GM12878 (cell line): Measurements from ENCODE around the gene TBRG1. TPM values are rescaled to one million over a fixed set of nuclear protein-coding genes. Genes with fewer than 3 reads are reported as not detected.

Experiments used
- CEBPB ChIP-seq, 2 experiments: fragments of 150-350 bp in 1 of 2; IDR thresholded peaks; 2 replicates each; pipeline ENCODE4 v1.6.1; 2012 to 2014; ENCODE audit warnings: low read depth in 2 of 2, low read length in 2 of 2, borderline replicate concordance in 1 of 2, inconsistent platforms in 1 of 2
- SUPT20H ChIP-seq: IDR thresholded peaks from 2 replicates; pipeline ENCODE4 v1.6.1; 2011; ENCODE audit warnings: low read depth, mild to moderate bottlenecking, low read length, moderate library complexity, borderline replicate concordance; ENCODE audit not compliant: control insufficient read depth
- polyA plus RNA-seq, 11 experiments: library from polyadenylated mRNA; depleted of rRNA in 4 of 11; unstranded in 6 of 11; stranded (reverse) in 5 of 11; fragments of >200 nt; fragmentation: Nextera tagmentation in 4 of 11; fragmentation: Illumina TruSeq in 1 of 11; extraction: Ambion mirVana in 4 of 11; extraction: Trizol in 1 of 11; gene quantifications; 1 replicate in 1 of 11; 2 replicates in 10 of 11; pipeline versions ENCODE4 v1.2.1 to v1.2.3, GENCODE V29; 2011 to 2016; ENCODE audit warnings: inconsistent platforms in 2 of 11, missing spikeins in 2 of 11, low read depth in 1 of 11
- total RNA-seq, 4 experiments: library from RNA; depleted of rRNA in 3 of 4; stranded (reverse); fragments of >200 nt in 3 of 4; fragmentation: Illumina TruSeq in 1 of 4; extraction: Trizol in 1 of 4; gene quantifications; 2 replicates each; pipeline versions ENCODE4 v1.2.1 to v1.2.3, GENCODE V29; 2013 to 2021
- TF ChIP-seq, protein P1 (sequence below): IDR thresholded peaks from 2 replicates; pipeline ENCODE4 v1.6.1; 2011; ENCODE audit warnings: low read depth, low read length, improper control_type of control experiment, borderline replicate concordance
- TF ChIP-seq, protein P2 (sequence below): IDR thresholded peaks from 2 replicates; pipeline ENCODE4 v1.6.1; 2011; ENCODE audit warnings: low read depth, mild to moderate bottlenecking, low read length, moderate library complexity, borderline replicate concordance; ENCODE audit errors: extremely low read depth
- TF ChIP-seq, protein P3 (sequence below): fragments of 450-650 bp; IDR thresholded peaks from 2 replicates; pipeline ENCODE4 v1.6.1; 2016; ENCODE audit warnings: mild to moderate bottlenecking
- TF ChIP-seq, protein P4 (sequence below): IDR thresholded peaks from 2 replicates; pipeline ENCODE4 v1.6.1; 2012; ENCODE audit warnings: low read depth, low read length, improper control_type of control experiment
- TF ChIP-seq, protein P5 (sequence below): fragments of 450-650 bp; formaldehyde crosslinking; IDR thresholded peaks from 2 replicates; pipeline ENCODE4 v1.4.0; 2022; ENCODE audit warnings: mild to moderate bottlenecking, moderate library complexity

The TBRG1 gene
- total and polyA plus RNA-seq, 10 of the 15 experiments (the other 5 are each of a cell fraction or from before 2014, with no cell fraction given) = 12.3 to 46.6 (median 26.2) TPM

DNA sequence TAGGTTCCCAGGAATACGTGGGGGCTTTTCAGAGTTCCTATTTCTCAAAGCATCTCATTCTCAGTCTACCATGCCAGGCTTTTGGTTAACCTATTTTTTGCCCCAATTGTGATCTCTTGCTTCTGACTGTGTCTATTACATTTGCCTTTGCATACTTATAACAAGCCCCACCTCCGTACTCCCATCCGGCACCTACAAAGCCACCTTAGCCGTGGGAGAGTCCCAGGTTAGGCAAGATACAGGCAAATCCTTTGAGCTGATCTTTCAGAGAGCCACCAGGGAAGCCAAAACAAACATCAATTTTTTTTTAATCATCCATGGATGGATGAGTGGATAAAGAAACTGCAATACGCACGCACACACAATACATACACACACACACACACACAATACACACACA, 30.0 kb upstream of the TBRG1 start (continued):
- TF ChIP-seq, protein P1, sequence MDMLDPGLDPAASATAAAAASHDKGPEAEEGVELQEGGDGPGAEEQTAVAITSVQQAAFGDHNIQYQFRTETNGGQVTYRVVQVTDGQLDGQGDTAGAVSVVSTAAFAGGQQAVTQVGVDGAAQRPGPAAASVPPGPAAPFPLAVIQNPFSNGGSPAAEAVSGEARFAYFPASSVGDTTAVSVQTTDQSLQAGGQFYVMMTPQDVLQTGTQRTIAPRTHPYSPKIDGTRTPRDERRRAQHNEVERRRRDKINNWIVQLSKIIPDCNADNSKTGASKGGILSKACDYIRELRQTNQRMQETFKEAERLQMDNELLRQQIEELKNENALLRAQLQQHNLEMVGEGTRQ = no peak
- TF ChIP-seq, protein P2, sequence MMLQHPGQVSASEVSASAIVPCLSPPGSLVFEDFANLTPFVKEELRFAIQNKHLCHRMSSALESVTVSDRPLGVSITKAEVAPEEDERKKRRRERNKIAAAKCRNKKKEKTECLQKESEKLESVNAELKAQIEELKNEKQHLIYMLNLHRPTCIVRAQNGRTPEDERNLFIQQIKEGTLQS = no peak
- TF ChIP-seq SUPT20H (no peak), CEBPB (IDR thresholded peaks at IDR 0.05; ENCODE audit: borderline replicate concordance in 1 of 2, low read depth in 2 of 2, low read length in 2 of 2) (no peak)
- TF ChIP-seq, protein P3, sequence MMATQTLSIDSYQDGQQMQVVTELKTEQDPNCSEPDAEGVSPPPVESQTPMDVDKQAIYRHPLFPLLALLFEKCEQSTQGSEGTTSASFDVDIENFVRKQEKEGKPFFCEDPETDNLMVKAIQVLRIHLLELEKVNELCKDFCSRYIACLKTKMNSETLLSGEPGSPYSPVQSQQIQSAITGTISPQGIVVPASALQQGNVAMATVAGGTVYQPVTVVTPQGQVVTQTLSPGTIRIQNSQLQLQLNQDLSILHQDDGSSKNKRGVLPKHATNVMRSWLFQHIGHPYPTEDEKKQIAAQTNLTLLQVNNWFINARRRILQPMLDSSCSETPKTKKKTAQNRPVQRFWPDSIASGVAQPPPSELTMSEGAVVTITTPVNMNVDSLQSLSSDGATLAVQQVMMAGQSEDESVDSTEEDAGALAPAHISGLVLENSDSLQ = no peak
- TF ChIP-seq, protein P4, sequence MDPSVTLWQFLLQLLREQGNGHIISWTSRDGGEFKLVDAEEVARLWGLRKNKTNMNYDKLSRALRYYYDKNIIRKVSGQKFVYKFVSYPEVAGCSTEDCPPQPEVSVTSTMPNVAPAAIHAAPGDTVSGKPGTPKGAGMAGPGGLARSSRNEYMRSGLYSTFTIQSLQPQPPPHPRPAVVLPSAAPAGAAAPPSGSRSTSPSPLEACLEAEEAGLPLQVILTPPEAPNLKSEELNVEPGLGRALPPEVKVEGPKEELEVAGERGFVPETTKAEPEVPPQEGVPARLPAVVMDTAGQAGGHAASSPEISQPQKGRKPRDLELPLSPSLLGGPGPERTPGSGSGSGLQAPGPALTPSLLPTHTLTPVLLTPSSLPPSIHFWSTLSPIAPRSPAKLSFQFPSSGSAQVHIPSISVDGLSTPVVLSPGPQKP = no peak
- TF ChIP-seq, protein P5, sequence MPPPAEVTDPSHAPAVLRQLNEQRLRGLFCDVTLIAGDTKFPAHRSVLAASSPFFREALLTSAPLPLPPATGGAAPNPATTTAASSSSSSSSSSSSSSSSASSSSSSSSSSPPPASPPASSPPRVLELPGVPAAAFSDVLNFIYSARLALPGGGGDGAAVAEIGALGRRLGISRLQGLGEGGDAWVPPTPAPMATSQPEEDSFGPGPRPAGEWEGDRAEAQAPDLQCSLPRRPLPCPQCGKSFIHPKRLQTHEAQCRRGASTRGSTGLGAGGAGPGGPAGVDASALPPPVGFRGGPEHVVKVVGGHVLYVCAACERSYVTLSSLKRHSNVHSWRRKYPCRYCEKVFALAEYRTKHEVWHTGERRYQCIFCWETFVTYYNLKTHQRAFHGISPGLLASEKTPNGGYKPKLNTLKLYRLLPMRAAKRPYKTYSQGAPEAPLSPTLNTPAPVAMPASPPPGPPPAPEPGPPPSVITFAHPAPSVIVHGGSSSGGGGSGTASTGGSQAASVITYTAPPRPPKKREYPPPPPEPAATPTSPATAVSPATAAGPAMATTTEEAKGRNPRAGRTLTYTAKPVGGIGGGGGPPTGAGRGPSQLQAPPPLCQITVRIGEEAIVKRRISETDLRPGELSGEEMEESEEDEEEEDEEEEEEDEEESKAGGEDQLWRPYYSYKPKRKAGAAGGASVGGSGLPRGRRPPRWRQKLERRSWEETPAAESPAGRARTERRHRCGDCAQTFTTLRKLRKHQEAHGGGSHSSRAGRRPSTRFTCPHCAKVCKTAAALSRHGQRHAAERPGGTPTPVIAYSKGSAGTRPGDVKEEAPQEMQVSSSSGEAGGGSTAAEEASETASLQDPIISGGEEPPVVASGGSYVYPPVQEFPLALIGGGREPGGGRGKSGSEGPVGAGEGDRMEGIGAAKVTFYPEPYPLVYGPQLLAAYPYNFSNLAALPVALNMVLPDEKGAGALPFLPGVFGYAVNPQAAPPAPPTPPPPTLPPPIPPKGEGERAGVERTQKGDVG = no peak
